Ishikawa (cell line): Measurements from ENCODE around the gene LAMC3.

Experiments used
- CEBPB ChIP-seq: IDR thresholded peaks from 2 replicates; pipeline ENCODE4 v1.6.1; 2012
- CREB1 ChIP-seq: IDR thresholded peaks from 2 replicates; pipeline ENCODE4 v1.6.1; 2012; ENCODE audit warnings: low read depth
- EGR1 ChIP-seq: IDR thresholded peaks from 2 replicates; pipeline ENCODE4 v1.6.1; 2012
- EP300 ChIP-seq: IDR thresholded peaks from 2 replicates; pipeline ENCODE4 v1.6.1; 2012; ENCODE audit warnings: borderline replicate concordance
- FOXM1 ChIP-seq: IDR thresholded peaks from 2 replicates; pipeline ENCODE4 v1.6.1; 2012; ENCODE audit warnings: low read depth, borderline replicate concordance
- MAX ChIP-seq: IDR thresholded peaks from 2 replicates; pipeline ENCODE4 v1.6.1; 2012
- NFIC ChIP-seq: IDR thresholded peaks from 2 replicates; pipeline ENCODE4 v1.6.1; 2012
- RAD21 ChIP-seq: IDR thresholded peaks from 2 replicates; pipeline ENCODE4 v1.6.1; 2012; ENCODE audit warnings: low read depth
- REST ChIP-seq: IDR thresholded peaks from 2 replicates; pipeline ENCODE4 v1.6.1; 2012; ENCODE audit warnings: low read depth, mild to moderate bottlenecking
- TAF1 ChIP-seq: IDR thresholded peaks from 2 replicates; pipeline ENCODE4 v1.6.1; 2012; ENCODE audit warnings: low read depth, mild to moderate bottlenecking
- TCF12 ChIP-seq: IDR thresholded peaks from 2 replicates; pipeline ENCODE4 v1.6.1; 2012; ENCODE audit warnings: low read depth
- TEAD4 ChIP-seq: IDR thresholded peaks from 2 replicates; pipeline ENCODE4 v1.6.1; 2012
- USF1 ChIP-seq: IDR thresholded peaks from 2 replicates; pipeline ENCODE4 v1.6.1; 2012
- YY1 ChIP-seq: IDR thresholded peaks from 2 replicates; pipeline ENCODE4 v1.6.1; 2012; ENCODE audit warnings: low read depth
- ZBTB7A ChIP-seq: IDR thresholded peaks from 2 replicates; pipeline ENCODE4 v1.6.1; 2012; ENCODE audit warnings: low read depth

Gene LAMC3

GRCh38 chr9:130990978-130991777 lies 17.8 kb upstream of the LAMC3 start:
- TF ChIP-seq TAF1, result no peak

GRCh38 chr9:130991778-130992681 lies 16.9 kb upstream of the LAMC3 start:
- TF ChIP-seq CREB1 (no peak), TAF1 (no peak), RAD21 (no peak), ZBTB7A (no peak)

GRCh38 chr9:130992682-130993032 lies 16.3 kb upstream of the LAMC3 start:
- TF ChIP-seq CEBPB (no peak), EP300 (no peak), NFIC (no peak), CREB1 (no peak), FOXM1 (no peak), ZBTB7A (no peak), MAX (no peak), TEAD4 (no peak), TAF1 (no peak), EGR1 (no peak), YY1 (no peak), TCF12 (no peak), RAD21 (no peak), USF1 (no peak), REST (no peak)

- TF ChIP-seq TCF12, result no peak
- TF ChIP-seq CREB1, result no peak
These were observed 15.5 kb upstream of the LAMC3 start for GRCh38 chr9:130993303-130994030.

- TF ChIP-seq YY1, result no peak
- TF ChIP-seq NFIC, result no peak
- TF ChIP-seq EP300, result no peak
- TF ChIP-seq EGR1, result no peak
- TF ChIP-seq TAF1, result no peak
- TF ChIP-seq ZBTB7A, result no peak
- no peak for TF ChIP-seq REST
- TF ChIP-seq TEAD4, result no peak
- TF ChIP-seq RAD21, result no peak
These were observed 14.6 kb upstream of the LAMC3 start for GRCh38 chr9:130994135-130995085.
